Measurements from ENCODE around the gene GPR78.

The GPR78 gene

GRCh38 chr4:8547108-8547911, 32.9 kb upstream of the GPR78 start:
- no peak for DNase-seq

- no peak for DNase-seq
Measured at GRCh38 chr4:8547912-8548730, 32.1 kb upstream of the GPR78 start.

- no peak for DNase-seq
Measured at GRCh38 chr4:8548731-8549351, 31.4 kb upstream of the GPR78 start.

- no peak for DNase-seq
Measured at GRCh38 chr4:8549352-8549931, 30.8 kb upstream of the GPR78 start.

- no peak for DNase-seq
Measured at GRCh38 chr4:8550691-8551090, 29.5 kb upstream of the GPR78 start.

- no peak for DNase-seq
Measured at GRCh38 chr4:8552024-8552423, 28.2 kb upstream of the GPR78 start.

- DNase-seq: no peak
Measured at GRCh38 chr4:8552581-8553205, 27.5 kb upstream of the GPR78 start.

GRCh38 chr4:8553216-8553615, 27.0 kb upstream of the GPR78 start:
- DNase-seq: no peak

GRCh38 chr4:8553991-8554405, 26.2 kb upstream of the GPR78 start:
- no peak for DNase-seq

GRCh38 chr4:8554555-8555100, 25.6 kb upstream of the GPR78 start:
- no peak for DNase-seq

- no peak for DNase-seq
Measured at GRCh38 chr4:8555716-8556115, 24.5 kb upstream of the GPR78 start.

GRCh38 chr4:8556341-8557150, 23.6 kb upstream of the GPR78 start:
- no peak for DNase-seq

- no peak for DNase-seq
Measured at GRCh38 chr4:8557151-8558076, 22.8 kb upstream of the GPR78 start.

GRCh38 chr4:8558080-8558960, 21.9 kb upstream of the GPR78 start:
- no peak for DNase-seq

- no peak for DNase-seq
Measured at GRCh38 chr4:8559011-8559410, 21.2 kb upstream of the GPR78 start.

- DNase-seq: no peak
Measured at GRCh38 chr4:8559524-8560264, 20.5 kb upstream of the GPR78 start.

- no peak for DNase-seq
Measured at GRCh38 chr4:8560265-8561047, 19.7 kb upstream of the GPR78 start.

GRCh38 chr4:8564595-8564994, 15.6 kb upstream of the GPR78 start:
- no peak for DNase-seq

All from GF-D8 (cell line).